Stimulated activated CD4-positive, alpha-beta T cell treated with anti-CD3 and anti-CD28 coated beads, Interleukin-4, amount 100 ng/mL, for 4 hours (primary cell): ENCODE measurements around the gene PTPRH.
"Not testable (repeated sequence)": the region's sequence is repeated elsewhere in the genome, so short reads cannot be mapped to it uniquely, and the experiment has no call there.

Experiments
- DNase-seq, 2 experiments: peaks; one replicate each; pipeline ENCODE4 v3.0.0-alpha.2; 2020

Gene PTPRH

DNA sequence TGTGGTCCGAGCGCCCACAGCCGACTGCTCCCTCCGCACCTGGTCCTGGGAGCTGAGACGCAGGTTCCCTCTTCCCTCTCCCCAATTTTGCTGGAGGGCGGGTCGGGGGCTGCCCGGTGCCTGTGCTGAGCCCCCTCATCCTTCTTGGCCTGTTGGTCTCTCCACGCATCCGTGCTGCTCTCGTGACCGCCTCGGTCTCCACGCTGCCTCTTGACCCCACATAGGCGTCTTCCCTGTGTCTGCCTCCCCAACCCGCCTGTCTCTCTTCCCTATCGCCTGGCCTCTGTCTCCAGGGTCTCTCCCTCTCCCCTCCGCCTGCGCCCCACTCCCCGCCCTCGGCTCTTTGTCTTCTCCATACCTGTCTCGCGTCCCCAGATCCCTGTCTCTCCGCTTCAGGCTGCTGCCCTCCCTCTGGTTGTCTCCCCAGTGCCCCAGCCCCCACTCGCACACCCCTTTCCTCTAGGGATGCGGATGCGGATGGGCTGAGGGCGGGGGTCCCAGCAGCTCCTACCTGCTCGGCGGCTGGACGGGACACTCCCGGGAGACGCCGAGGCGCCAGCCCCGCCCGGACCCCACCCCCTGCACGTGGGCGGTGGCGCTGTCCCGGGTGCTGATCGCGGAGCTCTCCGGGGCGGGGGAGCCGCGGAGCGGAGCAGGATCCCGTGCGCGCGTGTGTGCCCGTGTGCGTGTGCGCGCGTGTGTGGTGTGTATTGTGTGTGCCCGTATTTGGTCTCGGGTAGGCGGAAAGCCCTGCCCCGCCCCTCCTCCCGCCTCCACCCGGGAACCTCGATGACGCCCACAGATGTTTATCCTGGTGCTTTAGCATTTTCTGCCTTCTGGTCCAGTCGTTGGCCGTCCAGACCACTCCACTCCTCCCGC lies 29.5 kb downstream of the PTPRH start, which contains the start of gene SYT5:
SYT5 (minus strand) TSS at position 684 of the 879 bp plus-strand sequence. CDS start 1,248 bp downstream, outside the sequence.
- DNase-seq: peak; percentile 39 to 70

DNA sequence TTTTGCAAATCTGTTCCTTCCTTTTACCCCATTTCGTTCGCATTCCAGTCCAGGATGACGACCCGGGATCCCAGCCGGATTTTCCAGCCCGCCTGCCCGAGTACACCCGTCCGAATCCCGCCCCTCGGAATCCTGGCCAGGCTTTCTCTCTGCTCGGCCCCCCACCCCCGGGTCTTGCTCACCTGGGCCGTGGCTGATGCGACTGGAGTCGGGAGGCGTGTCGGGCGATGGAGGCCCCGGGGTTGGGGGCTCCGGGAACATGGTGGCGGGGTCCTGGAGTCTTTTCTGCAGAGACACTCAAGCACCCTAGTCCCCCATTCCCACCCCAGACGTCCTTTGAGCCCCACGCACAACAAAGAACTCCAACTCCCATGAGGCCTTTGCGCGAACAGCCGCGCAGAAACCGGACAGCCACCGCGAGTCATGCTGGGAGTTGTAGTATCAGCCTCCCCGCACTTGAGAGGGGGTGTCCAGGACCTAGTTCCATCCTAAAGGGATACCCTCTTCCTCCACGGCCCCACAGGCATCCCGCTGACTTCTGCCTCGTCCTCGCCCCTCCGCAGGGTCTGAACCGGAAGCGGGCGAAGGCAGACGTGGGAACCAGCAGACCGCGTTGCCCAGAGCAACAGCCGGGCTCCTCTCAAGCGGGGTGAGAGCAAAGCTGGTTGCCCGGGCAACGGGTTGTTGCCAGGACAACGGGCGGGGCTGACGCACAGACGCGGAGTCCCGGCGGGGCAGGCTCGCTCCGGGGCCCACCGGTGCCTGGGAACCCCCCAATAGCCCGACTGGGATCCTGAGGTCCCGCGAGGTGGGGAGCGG lies 30.3 kb downstream of the PTPRH start:
- peak; percentile 80 to 87 for DNase-seq

- DNase-seq: no peak
Measured at GRCh38 chr19:55176076-55176475, 33.2 kb downstream of the PTPRH start.

- DNase-seq: no peak
Measured at GRCh38 chr19:55175117-55175867, 34.0 kb downstream of the PTPRH start.

DNA sequence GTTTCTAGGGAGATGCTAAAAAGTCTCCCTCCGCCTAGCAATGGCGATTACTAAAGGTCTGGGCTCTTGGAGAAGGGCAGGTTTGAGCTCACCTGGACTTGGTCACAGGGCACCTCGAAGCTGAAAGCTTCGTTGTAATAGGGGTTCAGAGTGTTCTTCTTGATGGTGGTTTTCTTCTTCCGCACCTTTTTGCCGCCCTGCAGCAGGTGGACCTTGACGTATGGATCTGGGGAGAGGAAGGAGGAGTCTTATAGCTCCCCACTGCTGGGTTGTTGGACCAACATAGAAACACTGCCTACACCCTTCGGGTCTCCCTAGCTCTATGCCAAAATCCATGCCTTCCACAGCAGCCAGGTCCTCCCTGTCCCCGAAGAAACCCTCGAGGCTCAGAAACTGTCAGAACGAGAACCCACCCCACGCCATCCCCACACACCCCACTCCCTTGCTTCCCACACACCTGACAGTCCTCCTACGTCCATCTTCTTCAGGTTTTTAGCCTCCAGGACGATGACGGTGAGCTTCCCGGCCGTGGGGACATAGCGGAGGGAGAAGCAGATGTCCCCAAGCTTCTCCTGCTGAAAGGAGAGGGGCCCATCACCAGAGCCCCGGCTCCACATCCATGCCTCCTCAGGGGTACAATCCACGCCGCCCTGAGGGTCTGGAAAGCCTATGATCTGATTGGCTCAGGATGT lies 34.7 kb downstream of the PTPRH start:
- DNase-seq: no peak

DNA sequence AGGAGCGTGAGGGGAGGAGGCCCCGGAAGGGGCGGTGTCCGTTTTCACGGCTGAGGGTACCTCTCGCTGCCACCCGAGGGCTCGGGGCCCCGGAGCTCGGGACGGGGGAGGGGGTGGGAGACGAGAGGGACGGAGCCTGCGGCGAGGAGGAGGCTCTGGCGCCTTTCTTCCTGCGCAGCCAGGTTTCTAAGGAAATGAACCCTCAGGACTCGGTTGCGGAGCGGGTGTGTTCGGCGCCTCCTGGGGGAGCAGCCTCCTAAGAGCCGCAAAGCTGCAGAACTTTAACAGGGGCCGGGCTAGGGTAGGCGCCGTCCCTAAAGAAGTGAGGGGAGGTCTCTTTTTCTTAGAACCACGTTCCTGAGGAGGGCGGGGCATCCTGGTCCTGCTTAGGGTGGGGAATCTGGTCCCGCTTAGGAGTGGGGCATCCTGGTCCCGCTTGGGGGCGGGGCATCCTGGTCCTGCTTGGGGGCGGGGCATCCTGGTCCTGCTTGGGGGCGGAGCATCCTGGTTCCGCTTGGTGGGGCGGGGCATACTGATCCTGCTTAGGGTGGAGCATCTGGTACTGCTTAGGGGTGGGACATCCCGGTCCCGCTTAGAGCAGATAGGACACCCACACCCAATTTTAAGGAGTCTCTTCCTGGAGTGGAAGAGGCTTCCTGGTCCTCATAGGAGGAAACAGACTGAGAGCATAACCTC lies 35.4 kb downstream of the PTPRH start:
- peak; percentile 3 to 24 for DNase-seq

DNA sequence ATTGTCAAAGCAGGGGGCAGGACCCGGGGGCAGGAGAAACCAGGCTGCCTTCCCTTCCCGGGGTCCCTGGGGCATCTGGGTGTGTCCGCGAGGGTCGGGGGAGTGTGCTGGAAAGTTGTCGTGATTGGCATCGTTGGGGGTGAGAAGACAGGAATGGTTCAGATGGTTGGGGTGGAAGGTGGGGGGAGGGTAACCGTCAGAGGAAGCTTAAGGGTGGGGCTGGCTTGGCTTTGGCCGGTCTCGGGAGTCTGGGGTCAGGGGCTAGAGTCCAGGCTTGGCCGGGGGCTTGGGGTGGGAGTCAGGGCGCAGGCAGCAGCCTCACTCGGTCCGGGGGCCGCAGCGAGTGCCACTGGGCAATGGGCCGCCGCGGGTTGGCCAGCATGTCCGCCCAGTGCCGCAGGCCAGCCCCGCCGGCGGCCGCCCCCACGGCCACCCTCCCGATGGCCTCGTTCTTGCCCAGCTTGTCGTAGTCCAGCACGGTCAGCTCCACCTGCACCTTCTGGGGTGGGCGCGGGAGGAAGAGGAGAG lies 36.1 kb downstream of the PTPRH start:
- DNase-seq: no peak

DNA sequence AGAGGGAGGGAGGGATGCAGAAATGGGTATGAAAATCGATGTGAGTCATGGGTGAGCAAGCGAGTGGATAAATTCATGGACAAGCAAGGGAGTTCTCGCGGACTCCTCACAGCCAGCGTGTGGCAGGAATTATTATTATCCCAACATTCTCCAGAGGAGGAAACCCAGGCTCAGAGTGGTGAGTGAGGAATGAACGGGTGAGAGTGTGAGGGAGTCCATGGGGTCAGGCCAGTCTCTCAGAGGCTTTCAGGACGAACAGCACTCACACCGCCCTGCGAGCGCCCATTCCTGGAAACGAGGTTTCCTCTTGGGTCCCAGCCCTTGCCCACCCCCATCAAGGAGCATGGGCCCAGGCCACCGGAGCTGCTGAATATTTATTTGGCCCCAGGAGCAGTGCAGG lies 36.6 kb downstream of the PTPRH start:
- no peak for DNase-seq

GRCh38 chr19:55172318-55172717 lies 37.0 kb downstream of the PTPRH start:
- not testable (repeated sequence) for DNase-seq

DNA sequence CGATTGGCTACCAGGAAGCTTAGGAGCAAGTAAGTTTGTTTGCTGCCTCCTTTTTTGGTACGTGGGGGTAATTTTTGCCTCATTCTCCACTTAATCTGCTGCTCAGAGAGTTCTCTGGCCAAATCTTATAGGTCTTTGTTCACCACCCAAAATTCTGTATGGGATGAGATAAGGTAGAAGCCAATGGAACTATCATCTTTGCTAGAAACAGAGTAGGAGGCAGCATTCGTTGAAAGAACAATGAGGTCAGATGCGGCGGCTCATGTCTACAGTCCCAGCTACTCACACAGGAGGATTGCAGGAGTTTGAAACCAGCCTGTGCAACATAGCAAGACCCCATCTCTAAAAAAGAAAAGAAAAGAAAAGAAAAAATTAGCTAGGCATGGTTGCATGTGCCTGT lies 37.9 kb downstream of the PTPRH start:
- no peak for DNase-seq

GRCh38 chr19:55169136-55169535 lies 40.2 kb downstream of the PTPRH start:
- DNase-seq: no peak

- peak; percentile 68 to 70 for DNase-seq
Measured at GRCh38 chr19:55166530-55167268, 42.6 kb downstream of the PTPRH start, which contains the start of gene DNAAF3. Gene DNAAF3 (minus strand): TSS chr19:55166613. CDS start chr19:55166413, 200 bp downstream.

GRCh38 chr19:55165952-55166529 lies 43.3 kb downstream of the PTPRH start:
- DNase-seq: peak; percentile 38 to 48

DNA sequence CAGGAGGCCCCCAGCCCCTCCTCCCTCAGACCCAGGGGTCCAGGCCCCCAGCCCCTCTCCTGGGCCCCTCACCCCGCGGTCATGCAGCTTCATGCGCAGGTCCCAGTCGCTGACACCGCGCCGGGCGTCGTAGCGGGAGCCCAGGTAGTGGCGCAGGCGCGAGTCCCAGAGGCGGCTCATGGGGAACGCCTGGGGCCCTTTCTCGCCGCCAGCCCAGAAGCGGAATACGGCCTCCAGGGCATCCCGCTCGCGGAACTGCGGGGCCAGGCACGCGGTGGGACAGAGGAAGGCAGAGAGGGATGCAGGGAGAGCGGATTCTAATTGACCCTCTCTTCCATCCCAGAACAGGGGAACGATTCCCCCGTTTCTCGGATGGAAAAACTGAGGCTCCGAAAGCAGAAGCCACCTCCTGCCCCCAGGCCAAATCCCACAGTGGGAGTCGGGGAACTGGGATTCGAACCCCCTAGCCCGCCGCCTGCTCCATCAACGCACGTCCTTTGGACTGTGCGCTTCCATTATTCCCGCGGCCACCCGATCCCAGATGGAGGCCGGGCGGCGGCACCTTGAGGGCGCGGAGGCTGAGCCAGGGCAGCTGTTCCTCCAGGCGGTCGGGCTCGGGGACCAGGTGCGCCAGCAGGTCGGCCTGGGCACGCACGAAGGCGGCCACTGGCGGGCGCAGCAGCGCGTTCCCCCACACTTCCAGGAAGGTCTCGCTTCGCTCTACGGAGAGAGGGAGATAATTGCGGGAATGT lies 47.6 kb downstream of the PTPRH start:
- no peak for DNase-seq

- no peak for DNase-seq
Measured at GRCh38 chr19:55160986-55161365, 48.3 kb downstream of the PTPRH start.

- DNase-seq: peak; percentile 84 to 85
Measured at GRCh38 chr19:55160128-55160985, 48.9 kb downstream of the PTPRH start.

GRCh38 chr19:55158848-55159749 lies 50.2 kb downstream of the PTPRH start:
- no peak for DNase-seq
